C4-2B (cell line): ENCODE results near the gene CMPK2.

Experiments
- ZFX ChIP-seq: fragments of 450-650 bp; IDR thresholded peaks from 2 replicates; pipeline ENCODE4 v1.6.1; 2017
- TF ChIP-seq, protein P1 (sequence below): fragments of 450-650 bp; conservative IDR thresholded peaks from 2 replicates; pipeline ENCODE4 v1.5.1; 2017; ENCODE audit warnings: mild to moderate bottlenecking

DNA sequence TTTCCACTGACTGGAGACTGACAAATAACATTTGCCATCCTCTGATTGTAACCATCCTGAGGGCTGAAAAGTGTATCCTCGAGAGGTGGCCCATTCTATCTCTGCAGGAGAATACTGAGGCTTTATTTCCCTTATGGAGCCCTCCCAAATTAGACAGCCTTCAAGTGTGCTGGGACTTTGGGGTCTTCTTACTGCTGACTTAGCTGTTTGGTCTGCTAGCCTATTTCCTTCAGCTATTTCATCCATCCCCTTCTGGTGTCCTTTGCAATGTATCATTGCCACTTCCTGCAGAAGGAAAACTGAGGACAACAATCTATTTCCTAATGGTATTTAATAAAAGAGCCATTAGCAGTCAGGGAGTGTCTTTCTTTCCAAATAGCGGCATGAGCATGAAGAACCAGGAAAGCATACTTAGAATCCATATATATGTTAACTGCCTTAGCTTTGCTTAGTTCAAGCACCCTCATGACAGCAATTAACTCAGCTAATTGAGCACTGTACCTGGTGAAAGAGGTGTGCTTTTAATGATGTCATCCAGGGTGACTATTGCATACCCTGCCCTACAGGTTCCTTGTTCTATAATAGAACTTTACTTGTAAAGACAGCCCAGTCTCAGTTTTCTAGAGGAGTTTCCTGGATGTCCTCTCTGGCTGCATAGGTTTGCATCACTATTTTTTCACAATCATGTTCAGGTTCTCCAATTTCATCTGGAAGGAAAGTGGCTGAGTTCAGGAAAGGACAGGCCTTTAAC is 24.0 kb downstream of the CMPK2 start:
- TF ChIP-seq, protein P1, sequence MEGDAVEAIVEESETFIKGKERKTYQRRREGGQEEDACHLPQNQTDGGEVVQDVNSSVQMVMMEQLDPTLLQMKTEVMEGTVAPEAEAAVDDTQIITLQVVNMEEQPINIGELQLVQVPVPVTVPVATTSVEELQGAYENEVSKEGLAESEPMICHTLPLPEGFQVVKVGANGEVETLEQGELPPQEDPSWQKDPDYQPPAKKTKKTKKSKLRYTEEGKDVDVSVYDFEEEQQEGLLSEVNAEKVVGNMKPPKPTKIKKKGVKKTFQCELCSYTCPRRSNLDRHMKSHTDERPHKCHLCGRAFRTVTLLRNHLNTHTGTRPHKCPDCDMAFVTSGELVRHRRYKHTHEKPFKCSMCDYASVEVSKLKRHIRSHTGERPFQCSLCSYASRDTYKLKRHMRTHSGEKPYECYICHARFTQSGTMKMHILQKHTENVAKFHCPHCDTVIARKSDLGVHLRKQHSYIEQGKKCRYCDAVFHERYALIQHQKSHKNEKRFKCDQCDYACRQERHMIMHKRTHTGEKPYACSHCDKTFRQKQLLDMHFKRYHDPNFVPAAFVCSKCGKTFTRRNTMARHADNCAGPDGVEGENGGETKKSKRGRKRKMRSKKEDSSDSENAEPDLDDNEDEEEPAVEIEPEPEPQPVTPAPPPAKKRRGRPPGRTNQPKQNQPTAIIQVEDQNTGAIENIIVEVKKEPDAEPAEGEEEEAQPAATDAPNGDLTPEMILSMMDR, result no peak
- no peak for TF ChIP-seq ZFX
